ENCODE results near the gene SNX9.

SNX9 gene

DNA sequence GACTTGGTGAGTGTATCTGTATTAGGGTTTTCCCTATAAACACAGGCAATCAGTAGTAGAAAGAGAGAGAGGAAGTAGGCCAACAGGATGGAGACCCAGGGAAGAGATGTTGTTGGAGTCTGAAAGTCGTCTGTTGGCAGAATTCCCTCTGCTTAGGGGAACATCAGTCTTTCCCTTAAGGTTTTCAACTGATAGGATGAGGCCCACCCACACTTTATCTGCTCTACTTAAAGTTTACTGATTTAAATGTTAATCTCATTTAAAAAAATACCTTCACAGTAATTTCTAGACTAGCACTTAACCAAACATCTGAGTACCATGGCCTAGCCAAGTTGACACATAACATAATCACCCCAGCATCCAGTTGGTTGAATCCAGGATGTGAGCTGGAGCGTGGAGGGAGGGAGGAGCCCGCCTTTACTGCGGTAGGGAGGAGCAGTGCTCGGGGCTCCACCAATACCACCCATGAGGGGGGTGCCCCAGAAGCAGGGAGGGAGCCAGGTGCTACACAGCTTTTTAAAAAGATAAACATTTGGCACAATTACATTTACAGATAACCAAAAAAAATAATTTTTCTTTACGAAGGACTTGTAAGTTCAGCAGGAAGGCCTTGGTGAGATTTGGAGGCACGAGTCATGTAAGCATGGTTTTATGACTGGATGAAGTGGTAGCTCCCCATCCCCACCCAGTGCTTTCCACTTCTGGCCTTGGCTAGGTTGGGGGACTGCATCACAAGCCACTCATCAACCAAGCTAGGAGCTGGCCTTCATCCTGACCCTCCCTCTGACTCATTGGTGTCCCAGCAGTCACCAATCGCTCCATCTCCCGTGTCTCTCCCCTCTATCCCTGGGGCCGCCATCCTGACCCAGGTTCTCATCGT, 18.4 kb upstream of the SNX9 start:
- DNase-seq, result no peak

DNA sequence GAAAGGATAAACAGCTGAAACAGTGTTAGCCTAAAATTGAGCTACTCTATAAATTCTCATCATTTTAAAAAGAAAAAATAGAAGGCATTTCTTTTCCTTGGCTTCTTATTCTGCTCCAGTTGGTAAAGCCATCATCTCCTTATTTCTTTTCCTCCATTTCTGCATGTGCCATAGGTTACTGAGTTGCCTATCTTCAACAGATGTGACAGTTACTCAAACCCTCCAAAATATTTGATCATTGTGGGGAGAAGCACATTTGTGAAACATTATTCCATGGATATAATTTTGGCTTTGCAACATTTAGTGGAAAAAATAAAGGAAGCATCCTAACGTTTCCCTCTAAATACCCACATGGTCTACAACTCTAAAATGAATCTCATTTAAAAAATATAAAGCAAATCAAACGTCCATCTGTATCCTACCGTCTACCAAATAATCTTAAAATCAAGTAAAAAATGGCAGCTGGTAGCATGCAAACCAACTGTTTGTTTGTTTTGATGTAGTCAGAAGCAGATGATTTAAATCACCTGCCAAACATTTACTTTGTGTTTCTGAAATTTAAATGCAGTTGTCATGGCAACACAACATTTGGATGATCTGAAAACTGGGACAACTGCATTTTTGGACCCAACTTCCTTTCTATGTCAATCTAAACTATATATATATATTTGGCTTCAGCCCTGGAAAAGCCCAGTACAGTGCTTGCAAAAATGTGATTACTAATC, 16.8 kb upstream of the SNX9 start:
- no peak for DNase-seq

DNA sequence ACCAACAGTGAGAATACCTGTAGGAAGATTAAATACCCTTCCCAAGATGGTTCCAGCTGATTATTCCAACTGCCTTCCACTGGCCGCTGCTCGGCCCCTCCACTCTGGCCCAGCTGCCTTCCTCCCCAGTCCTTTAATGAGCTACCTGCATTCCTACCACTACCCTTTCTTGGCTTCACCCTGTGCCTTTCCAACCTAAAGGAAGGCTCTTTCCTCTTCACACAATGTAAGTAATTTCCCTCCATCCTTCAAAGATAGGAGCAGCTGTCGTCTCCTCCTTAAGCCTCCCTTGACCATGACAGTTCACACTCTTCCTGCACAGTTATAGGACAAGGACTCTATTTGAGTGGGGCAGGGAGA, 16.2 kb upstream of the SNX9 start:
- DNase-seq, result no peak

DNA sequence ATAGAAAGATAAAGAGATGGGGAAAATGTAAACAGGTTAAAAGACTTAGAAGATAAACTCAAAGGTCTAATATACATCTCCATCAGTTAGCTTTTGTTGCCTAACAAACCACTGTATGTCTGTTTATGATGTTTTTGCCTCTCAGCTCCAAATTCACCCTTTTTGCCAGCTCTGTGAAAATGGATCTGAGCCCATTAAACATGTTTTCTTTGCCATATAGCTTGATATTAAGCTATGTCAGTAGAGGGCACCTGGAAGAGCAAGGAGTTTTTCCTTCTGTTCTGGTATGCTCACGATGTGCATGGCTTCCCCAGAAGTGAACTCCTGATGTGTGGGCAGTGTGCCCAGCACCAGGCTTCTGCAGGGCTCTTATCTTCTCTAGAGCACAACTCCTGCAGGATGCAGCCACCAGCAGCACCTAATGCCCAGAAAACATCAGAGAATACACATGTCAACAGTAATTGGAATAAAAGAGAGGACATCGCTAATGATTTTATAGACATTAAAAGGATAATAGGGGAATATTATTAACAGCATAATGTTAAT, 14.6 kb upstream of the SNX9 start:
- DNase-seq, result no peak

DNA sequence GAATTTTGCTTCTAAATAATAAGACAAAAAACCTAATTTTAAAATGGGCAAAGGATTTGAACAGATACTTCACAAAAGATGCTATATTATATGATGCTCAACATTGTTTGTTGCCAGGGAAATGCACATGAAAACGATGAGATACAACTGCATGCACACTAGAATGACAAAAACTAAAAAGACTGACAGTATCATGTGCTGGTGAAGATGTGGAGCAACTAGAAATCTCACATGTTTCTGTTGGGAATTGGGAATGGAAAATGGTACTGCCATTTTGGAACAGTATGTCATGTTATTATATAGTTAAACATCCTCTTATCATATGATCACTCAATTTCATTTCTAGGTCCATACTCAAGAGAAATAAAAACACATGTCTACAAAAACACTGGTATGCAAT, 13.4 kb upstream of the SNX9 start:
- no peak for DNase-seq

DNA sequence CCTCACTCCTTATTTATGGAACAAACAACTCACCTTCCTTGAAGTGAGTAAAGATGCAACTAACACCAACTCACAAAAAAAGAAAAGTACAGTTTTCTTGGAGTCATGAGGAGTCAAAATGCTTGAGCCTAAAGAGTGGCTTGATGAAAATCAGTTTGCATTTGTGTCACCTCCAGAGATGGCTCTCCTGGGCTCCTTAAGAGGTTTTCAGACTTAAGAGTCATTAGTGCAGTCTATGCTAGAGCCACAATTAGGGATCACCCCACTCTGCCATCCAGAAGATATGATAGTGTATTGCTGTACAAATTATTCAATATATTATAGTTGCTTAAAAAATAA, 11.9 kb upstream of the SNX9 start:
- no peak for DNase-seq

DNA sequence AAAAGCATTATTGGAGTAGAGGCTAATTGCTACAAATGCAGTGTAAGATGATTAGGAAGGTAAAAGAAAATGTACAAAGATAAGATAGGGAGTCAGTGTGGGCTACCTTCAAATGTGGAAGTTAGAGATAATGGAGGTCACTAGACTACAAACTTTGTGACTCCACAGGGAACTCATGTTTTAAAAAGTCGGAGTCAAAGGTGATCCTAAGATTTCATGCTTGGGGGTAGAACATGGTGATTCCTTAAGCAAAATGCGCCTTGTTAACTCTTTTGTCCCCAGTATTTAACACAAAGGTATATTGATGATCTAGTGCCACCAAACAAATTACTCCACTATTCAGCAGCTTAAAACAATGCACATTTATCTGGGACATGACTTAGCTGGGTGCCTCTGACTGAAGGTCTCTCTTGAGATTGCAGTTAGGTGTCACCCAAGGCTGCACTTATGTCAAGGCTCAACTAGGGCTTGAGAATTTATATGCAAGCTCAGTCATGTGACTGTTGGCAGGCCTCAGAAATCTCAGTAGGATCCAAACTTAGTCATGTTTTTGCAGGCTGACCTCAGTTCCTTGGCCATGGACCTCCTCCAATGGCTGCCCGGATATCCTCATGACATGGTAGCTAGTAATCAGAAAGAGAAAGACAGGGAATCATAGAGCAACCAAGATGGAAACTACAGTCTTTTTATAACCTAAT, 11.4 kb upstream of the SNX9 start:
- DNase-seq, result no peak

DNA sequence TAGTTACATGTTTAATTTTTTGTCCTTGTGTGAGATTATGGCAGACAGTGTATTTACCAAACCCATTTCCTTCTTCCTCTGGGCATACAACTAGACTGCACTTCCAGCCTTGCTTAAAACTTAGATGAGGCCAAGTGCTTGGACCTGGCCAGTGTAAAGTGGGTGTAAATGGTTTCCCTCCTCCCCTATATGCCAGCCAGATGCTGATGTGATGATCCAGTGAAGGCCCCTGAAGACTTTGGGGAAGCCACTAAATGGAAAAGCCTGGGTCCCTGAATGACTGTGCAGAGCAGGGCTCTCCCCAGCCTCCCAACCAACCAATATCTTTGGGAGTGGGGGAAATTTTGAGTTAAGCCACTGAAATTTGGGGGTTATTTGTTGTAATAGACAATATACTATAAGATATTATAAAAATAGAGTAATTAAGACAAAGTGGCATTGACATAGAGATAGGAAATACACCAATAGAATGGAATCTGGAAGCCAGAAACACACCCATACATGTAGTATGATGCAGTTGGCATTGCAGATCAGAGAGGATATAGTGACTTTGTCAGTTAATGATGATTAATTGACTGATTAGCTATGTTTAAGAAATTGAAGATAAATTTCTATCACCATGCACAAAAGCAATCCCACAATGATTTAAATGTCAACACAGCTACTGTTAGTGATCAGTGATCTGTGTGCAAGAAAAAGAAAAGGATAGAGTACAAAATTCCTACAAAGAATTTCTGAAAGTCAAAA, 10.4 kb upstream of the SNX9 start:
- no peak for DNase-seq

DNA sequence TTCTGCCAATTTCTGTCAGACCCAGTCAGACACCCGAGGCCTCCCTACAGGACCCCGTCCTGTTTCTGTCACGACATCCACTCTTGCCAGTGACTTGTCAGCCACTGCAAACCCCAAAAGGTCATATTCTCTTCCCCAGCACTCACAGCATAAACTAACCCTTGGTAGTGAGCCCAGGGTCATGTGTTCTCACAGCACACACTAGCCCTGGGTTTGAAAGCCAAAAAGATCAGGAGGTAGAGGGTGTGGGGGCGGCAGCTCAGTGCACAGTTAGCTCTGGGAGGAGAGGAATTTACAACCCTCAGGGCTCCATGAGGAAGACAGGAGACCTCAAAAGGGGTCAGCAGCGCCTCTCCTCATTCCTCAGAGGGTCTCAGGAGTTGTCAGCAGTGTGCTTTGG, 9.9 kb upstream of the SNX9 start:
- no peak for DNase-seq

DNA sequence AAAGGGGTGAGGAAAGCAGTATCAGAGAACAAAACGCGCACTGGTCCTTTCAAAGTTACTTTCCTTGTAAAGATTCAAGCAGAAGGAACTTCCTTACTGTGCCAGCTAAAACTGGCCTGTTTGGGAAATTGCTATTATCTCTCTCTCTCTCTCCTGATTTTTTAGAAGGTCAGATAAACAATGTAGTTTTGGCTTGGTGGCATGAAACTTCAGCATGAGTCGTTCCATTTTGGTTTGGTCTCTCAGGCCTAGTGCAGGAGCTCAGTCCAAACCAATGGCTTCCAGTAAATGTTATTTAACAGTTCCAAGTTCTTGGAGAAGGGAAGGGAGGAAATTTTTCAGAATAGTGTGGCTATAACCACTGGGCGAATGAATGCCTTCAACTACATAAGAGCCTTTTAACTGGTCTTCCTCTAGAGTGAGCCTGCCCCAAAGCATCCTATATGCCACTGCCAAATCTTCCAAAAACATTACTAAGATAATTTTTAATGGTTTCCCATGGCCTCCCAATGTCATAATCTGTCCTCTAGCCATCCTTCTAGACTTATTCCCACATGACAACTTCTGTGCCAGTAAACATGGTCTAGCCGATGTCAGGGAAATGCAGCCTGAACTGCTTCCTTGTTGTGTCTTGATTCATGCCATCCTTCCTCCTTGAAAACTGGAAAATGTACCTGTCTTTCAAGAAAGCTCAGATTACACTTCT, 9.1 kb upstream of the SNX9 start:
- no peak for DNase-seq

DNA sequence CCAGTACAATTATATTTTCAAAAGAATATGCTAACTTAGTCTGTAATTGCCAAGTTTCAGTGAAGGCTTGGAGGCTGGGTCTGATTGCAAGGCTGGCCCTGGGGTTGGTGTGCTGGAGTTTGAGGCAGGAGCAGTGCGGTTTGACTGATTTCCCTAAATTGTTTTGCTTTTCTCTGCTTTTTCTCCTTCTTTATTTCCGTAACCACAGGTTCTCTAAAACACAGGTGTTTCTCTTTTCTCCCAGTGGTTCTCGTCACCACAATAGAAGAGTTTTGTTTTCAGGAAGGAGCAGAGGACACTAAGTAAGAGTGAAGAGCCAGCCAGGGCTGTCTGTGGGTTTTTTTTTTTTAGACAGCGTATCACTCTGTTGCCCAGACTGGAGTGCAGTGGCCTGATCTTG, 8.2 kb upstream of the SNX9 start:
- DNase-seq, result no peak

DNA sequence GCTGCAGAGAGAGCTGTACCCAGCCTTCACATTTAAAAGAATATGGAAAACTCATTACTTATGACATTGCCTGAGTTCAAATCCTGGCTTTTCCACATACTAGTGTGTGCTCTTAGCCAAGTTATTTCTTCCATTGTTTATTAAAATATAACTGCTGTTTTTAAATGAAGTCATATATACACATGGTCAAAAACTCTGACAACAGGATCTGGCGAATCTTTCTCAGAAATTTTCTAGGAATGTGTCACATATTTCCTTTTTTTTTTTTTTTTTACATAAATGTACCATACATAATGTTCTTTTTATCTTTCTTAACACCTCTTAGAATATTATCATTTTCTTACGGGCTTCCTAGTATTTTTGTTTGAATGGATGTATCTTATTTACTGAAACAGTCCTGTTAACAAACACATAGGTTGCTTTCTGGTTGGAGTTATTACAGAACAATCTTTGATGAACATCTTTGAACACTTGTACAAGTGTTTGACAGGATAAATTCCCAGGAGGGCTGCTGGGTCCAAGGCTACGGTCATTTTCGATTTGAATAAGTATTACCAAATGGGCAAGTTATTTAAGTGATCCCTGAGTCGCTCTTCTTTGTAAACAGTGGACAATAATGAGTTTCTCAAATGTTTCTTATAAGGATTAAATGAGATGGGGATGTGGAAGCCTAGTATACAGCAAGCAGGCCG, 1.6 kb upstream of the SNX9 start:
- DNase-seq, result no peak

DNA sequence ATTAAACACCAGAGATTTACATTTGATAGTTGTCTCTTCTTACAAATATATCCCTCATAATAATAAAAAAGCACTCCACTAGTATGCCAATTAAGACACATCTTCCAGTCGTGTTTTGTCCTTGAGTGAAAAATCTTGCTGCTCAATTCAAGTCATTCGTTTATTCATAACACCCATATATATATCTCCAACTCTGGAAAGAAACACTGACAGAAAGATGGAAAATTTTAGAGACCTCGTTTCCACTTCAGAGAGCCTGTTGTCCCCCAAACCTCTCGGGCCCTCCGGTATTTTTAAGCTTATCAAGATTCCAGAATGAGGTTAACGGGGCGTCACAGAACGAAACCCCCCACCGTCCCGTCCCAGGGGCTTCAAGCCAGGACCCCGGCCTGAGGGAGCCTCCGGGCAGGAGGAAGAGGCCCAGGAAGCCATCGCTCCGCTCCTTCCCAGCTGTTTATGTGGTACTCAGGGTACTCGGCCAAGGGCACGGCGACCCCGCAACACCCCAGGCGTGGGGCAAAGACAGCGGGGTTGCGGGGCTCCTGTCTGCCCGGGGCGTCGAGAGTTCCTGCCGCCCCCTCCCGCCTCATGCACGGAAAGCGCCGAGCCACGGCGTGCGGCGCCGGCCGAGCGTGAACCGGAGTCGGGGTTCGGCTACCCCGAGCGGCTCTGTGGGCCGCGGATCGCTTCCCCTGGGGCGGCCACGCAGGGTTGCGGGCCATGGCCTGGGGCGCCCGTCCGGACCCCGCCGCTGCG, 623 bp upstream of the SNX9 start:
- DNase-seq, result no peak

DNA sequence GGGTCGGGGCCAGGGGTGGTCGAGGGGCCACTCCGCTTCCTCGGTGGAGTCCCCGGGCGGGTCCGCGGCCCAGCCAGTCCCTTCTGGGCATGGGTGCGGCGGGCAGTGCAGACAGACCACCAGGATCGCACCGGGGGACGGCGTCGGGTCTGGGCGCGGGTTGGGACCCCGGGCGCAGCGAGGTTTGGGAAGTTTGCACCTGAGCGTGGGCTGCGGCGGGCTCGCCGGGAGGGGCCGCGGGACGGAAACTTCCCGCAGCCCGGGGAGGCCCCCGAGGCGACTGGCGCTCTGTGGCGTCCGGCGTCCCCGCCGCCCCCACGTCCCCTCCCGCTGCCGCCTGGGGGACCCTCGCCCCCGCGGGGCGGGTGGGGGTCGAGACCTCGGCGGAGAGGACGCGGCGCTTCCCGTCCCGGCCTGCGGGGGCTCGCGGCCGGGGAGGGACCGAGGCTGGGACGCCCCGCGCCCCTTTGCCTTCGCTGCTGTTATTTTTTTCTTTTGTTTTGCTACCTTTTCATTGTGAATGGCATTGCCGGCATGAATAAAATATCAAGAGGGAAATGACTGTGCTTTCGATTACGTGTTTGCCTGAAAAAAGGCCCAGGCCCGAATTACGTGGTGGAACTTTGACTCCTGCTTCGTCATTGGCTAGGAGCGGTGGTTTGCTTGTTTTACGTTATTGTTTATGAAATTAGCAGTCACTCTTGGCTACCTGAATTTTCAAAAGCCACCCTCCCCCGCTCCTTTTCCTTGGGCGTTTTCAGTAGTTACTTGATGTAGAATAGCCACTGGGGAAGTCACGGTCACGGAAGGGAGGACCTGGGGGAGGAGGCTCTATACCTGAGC, 703 bp downstream of the SNX9 start:
- peak; percentile 25 for DNase-seq

DNA sequence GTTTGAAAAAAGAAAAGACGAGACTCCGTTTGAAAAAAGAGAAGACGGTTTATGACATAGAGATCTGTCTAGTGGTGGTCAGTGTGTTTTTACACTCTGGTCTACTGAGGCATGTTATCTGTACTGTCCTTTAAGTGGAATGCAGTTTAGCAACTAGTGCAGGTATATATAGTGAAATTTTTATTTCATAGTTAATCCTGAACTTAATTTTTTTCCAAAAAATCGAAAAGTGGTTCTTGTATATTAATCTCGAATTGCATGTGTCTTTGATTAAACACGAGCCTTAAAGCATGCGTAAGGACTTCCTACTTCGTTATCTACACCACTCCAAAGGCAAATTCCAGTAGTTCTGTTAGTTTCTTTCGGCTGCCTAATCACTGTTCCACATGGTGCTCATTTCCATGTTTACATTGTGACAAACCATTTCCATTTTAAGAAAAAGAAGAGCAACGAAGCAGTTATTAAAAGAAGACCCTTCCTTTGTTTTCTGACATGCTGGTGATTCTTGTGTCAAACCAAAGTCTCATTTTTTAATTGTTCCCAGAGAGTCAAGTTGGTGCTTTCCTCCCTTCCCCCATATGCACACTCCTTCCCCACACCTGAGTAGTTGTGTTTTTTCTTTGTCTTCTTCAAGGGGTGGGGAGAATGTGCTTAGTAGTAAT, 2.3 kb downstream of the SNX9 start:
- DNase-seq, result no peak

DNA sequence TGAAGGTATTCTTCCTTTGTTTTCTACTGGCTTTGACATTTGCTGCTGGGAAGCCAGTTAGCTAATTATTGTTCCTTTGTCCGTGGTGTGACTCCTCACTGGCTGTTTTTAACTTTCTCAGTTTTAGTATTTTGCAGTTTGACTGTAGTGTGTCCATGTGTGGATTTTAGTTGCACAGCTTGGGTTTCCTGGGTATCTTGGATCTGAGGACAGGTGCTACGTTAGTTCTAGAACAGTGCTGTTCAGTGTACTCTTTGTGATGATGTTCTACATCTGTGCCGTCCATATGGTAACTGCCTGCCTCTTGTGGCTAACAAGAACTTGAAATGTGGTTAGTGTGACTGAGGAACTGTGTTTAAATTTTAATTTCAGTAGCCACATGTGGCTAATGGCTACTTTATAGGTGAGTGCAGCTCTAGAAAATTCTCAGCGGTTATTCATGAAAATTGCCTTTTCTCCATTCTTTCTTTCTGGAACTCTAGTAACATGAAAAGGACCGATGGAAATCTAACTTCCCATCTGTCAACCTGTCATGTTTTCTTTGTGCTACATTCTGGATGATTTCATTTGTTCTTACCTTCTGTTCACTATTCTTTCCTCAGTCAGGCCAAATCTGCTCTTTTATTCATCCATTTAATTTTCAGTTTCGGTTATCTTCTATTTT, 7.4 kb downstream of the SNX9 start:
- peak; percentile 75 for DNase-seq

DNA sequence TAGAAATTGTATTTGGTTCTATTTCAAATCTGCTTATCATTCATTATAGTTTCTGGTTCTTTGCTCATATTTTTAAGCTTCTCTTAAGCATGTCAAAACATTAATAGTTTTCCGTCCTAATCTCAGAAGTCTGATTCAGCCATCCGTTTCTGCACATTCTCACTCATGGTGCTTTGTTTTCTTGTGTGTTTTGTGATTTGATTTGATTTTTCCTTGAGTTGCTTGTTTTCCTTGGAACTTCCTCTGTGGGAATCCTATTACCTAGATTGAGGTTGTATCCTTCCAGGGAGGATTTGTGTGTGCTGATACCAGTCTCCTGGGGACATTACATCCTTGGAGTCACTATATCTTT, 7.9 kb downstream of the SNX9 start:
- DNase-seq, result no peak

DNA sequence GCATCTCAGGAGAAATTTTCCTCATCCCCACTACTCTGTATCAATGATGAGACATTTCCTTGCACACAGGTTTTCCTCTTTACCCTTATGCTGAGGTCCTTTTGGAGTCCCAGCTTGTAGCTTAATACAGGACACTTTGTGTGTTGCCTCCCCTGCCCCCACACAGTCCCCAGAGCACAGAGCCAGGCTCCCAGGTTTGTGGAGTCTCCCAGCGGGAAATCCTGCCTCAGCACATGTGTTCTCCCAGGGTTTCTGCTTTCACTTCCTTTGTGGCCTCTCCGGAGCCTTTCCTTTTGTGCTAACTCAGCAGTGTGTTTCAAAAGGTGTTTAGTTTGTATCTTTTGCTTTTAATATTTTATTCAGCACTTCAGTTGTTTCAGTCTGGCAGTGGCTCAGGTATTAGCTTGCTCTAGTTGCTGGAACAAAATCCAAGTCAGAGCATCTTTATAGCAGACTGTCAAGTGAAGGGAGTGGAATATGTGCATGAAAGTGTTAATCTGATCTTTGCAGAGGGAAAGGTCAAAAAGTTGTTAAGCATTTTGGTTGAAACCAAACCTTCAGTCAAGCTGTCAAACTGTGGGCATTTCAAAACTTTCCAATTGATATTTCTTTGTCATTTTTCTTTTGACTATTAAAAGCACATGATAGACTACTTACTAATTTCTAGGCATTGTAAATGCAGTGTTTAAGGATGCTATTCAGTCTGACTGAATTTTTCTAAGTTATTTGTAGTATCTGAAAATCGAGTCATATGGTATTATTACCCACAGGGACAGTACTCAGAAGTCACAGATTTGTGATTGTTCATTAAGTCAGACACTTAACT, 8.6 kb downstream of the SNX9 start:
- DNase-seq, result peak; percentile 39

All from NCI-H2171 (cell line).